Measurements from ENCODE around the gene SIRT1. TPM values are rescaled to one million over a fixed set of nuclear protein-coding genes. Genes with fewer than 3 reads are reported as not detected.
A peak's percentile ranks its signal among the peaks of the same experiment; 100 is the strongest.

Gene SIRT1
- total and polyA plus RNA-seq, 9 of the 15 experiments (the other 6 are each of a cell fraction or from before 2014, with no cell fraction given): 7.8 to 25.8 (median 19.1) TPM

DNA sequence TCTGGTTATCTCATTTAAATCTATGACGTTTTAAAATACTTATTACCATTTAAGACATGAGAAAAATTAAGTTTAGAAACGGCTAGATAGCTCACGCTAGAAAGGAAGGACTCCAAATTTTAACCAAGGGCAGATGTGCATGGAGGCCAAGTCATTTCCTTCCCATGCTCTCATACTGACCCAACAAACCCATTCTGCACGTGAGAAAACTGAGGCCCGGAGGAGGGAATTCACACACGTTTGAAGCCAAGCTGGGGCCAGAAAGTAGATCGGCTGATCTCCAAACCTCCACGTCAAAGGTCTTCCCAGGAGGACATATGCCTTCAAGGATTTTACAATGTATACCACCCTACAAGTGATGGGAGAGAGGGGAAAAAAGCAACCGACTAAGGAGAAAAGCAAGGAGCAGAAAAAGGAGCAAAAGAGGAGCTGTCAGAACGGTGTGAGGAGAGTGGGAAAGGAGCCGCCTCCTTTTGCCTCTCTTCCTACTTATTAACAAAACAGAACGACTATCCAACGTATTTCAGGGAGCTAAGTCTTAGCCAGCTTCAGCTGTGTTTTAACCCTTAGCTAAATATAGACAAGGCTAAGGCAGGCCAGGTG lies 645 bp upstream of the SIRT1 start (continued):
- TF ChIP-seq MYC (IDR thresholded peaks at IDR 0.05; ENCODE audit: low read depth, low read length) (no peak), MYC (CRISPR knock-in tag; IDR thresholded peaks at IDR 0.05; ENCODE audit: borderline replicate concordance, low read depth) (0 out of 2 replicates have a peak, but pooled peaks have one; percentile 16), SMAD2 (IDR thresholded peaks at IDR 0.05; ENCODE audit: low read depth, low read length) (no peak), ZNF785 (CRISPR knock-in tag; IDR thresholded peaks at IDR 0.05) (no peak), ZNF121 (CRISPR knock-in tag; conservative IDR thresholded peaks at IDR 0.05) (no peak), ATF6 (CRISPR knock-in tag; IDR thresholded peaks at IDR 0.05) (no peak; the same call in 1 of the 2 replicates), TEAD1 (CRISPR knock-in tag; IDR thresholded peaks at IDR 0.05) (0 out of 4 replicates have a peak, but pooled peaks of 1 of the 2 experiments have one; percentile 18), RCOR1 (IDR thresholded peaks at IDR 0.05; ENCODE audit: borderline replicate concordance in 1 of 2, low read depth in 2 of 2, low read length in 2 of 2) (peak in 1 of 2 experiments; percentile 66; a peak in 2 of 4 replicates), KLF16 (IDR thresholded peaks at IDR 0.05) (no peak), ZBTB40 (IDR thresholded peaks at IDR 0.05) (no peak; the same call in 1 of the 2 replicates), ZBTB40 (CRISPR knock-in tag; IDR thresholded peaks at IDR 0.05) (no peak), BACH1 (tag; IDR thresholded peaks at IDR 0.05) (peak; percentile 54; the same call in 1 of the 2 replicates), GTF2A2 (tag; IDR thresholded peaks at IDR 0.05) (no peak), CHD4 (IDR thresholded peaks at IDR 0.05; ENCODE audit: insufficient read depth, insufficient replicate concordance, low read depth, low read length, poor library complexity, severe bottlenecking) (peak; percentile 20), ZBTB26 (CRISPR knock-in tag; IDR thresholded peaks at IDR 0.05) (no peak)

All from K562 (cell line).